ENCODE results near the gene LRCH4. TPM values are rescaled to one million over a fixed set of nuclear protein-coding genes. Genes with fewer than 3 reads are reported as not detected.

Gene LRCH4
- total and polyA plus RNA-seq, 9 of the 15 experiments (the other 6 are each of a cell fraction or from before 2014, with no cell fraction given), result 0.06 to 63.3 (median 15.0) TPM

DNA sequence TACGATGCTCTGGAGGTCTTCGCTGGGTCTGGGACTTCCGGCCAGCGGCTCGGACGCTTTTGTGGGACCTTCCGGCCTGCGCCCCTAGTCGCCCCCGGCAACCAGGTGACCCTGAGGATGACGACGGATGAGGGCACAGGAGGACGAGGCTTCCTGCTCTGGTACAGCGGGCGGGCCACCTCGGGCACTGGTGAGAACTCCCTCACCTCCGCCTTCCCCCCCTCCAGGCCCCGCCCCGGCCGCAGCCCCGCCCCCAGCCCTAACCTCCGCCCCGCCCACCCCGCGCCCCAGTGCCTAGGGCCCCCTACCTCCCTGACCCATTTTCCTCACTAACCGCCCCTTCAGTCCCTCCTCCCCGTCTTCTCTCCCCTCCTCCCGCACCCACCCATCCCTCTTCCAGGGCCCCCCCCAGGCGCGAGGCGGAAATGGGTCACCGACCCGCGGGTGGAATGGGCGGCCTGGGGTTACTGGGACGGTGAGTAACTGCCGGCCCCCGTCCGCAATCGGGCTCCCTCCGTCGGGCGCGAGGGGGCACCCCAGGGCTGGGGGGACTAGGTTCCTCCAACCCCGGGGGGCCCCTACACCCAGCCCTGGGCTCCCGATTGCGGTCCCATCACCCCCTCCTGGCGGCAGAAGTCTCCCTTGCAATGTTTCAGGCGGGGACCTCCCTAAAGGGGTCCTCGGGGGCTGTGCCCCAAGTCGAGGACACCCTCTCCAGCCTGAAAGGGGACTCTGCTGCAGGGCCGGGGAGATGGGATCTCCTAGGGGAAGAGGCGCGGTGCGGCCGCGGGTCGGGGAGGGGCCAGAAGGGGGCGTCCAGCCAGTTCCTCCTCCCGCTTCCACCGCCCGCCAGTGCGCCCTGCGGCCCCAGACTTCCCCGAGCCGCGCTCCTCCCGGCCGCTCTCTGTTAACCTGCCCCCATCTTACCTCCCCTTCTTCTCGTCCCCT, 18.4 kb upstream of the LRCH4 start (continued):
- TF ChIP-seq, protein P1, sequence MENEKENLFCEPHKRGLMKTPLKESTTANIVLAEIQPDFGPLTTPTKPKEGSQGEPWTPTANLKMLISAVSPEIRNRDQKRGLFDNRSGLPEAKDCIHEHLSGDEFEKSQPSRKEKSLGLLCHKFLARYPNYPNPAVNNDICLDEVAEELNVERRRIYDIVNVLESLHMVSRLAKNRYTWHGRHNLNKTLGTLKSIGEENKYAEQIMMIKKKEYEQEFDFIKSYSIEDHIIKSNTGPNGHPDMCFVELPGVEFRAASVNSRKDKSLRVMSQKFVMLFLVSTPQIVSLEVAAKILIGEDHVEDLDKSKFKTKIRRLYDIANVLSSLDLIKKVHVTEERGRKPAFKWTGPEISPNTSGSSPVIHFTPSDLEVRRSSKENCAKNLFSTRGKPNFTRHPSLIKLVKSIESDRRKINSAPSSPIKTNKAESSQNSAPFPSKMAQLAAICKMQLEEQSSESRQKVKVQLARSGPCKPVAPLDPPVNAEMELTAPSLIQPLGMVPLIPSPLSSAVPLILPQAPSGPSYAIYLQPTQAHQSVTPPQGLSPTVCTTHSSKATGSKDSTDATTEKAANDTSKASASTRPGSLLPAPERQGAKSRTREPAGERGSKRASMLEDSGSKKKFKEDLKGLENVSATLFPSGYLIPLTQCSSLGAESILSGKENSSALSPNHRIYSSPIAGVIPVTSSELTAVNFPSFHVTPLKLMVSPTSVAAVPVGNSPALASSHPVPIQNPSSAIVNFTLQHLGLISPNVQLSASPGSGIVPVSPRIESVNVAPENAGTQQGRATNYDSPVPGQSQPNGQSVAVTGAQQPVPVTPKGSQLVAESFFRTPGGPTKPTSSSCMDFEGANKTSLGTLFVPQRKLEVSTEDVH (IDR thresholded peaks at IDR 0.05; ENCODE audit: low read depth, partially characterized antibody), result peak; percentile 70
- no peak for TF ChIP-seq ZBTB33 (CRISPR knock-in tag; IDR thresholded peaks at IDR 0.05)
- TF ChIP-seq PHF8 (IDR thresholded peaks at IDR 0.05; ENCODE audit: borderline replicate concordance, low read length), result peak; percentile 61; the same call in 1 of the 2 replicates
- no peak for TF ChIP-seq U2AF2 (optimal IDR thresholded peaks at IDR 0.05; ENCODE audit: low read depth, low read length)
- no peak for TF ChIP-seq HLTF (IDR thresholded peaks at IDR 0.05)
- TF ChIP-seq ZNF224 (CRISPR knock-in tag; IDR thresholded peaks at IDR 0.05), result no peak
- no peak for TF ChIP-seq SETDB1 (IDR thresholded peaks at IDR 0.05; ENCODE audit: low read length)
- TF ChIP-seq ZFX (CRISPR knock-in tag; IDR thresholded peaks at IDR 0.05), result peak; percentile 44
- no peak for TF ChIP-seq BRD9 (IDR thresholded peaks at IDR 0.05; ENCODE audit: low read depth, partially characterized antibody)
- TF ChIP-seq MLLT1 (IDR thresholded peaks at IDR 0.05), result 0 out of 4 replicates have a peak, but pooled peaks of 1 of the 2 experiments have one; percentile 35
- TF ChIP-seq ZFPM2 (CRISPR knock-in tag; IDR thresholded peaks at IDR 0.05), result no peak
- TF ChIP-seq NR2C1 (IDR thresholded peaks at IDR 0.05), result 0 out of 2 replicates have a peak, but pooled peaks have one; percentile 26
- no peak for TF ChIP-seq NR2C1 (tag; IDR thresholded peaks at IDR 0.05)
- no peak for TF ChIP-seq SIRT6 (IDR thresholded peaks at IDR 0.05; ENCODE audit: low read depth, low read length)
- no peak for TF ChIP-seq BACH1 (tag; IDR thresholded peaks at IDR 0.05)

Measured in K562 (cell line).